Measurements from ENCODE around the gene CAMK2N2. TPM values are rescaled to one million over a fixed set of nuclear protein-coding genes. Genes with fewer than 3 reads are reported as not detected.

CAMK2N2 gene
- total RNA-seq, 1 donor from 2014 or later: not detected

DNA sequence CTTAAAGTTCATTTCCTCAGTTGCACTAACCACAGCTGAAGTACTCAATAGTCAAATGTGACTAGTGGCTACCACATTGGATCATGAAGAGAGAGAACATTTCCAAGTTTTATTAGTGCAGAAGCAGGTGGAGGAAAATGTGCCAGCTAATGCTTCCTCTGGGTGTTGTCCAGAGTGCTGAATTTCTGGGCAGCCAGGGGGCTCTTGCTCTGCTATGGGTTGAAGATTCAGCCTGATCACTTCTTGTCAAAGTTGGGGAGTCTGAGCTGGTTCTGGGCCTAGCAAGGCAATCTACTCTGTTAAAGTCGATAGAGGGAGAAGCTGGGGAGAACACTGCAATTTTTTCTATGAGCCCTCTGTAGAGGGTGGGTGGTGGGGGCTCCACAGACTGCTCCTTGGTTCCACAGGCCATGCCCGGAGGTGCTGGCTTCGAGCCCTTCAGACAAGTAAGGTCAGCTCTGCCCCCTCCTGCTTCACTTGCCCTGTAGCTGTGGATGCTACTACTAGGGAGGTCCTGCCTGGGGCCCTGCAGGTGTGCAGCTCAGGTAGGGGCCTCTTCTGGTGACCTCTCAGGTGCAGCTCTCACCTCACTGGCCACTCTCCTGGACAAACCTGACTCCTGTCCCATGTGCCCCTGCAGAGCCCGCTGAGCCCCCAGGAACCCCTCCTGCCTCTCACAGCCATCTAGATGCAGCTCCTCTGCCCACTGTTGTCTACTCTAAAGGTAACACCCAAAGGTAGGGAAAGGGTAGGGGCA is 20.8 kb downstream of the CAMK2N2 start:
- Histone ChIP-seq H3K27me3 (ENCODE audit: control insufficient read depth, insufficient read depth, low read length) (peaks cover 2% of the 10 kb centered on the region), H3K36me3 (ENCODE audit: control insufficient read depth, insufficient read depth, low read length) (peaks cover 25% of the 10 kb centered on the region), H3K4me3 (ENCODE audit: low read depth, low read length) (no peak overlapping the region)
- DNase-seq (ENCODE audit: low read depth): no peak
- no peak for TF ChIP-seq CTCF (IDR thresholded peaks at IDR 0.05; ENCODE audit: insufficient read depth, low read length, severe bottlenecking)
- FAIRE-seq: no peak

- no peak overlapping the region for H3K4me3 ChIP-seq (ENCODE audit: low read depth, low read length)
- TF ChIP-seq CTCF (IDR thresholded peaks at IDR 0.05; ENCODE audit: insufficient read depth, low read length, severe bottlenecking): no peak
- peaks cover 2% of the 10 kb centered on the region for H3K27me3 ChIP-seq (ENCODE audit: control insufficient read depth, insufficient read depth, low read length)
- DNase-seq (ENCODE audit: low read depth) (no peak), FAIRE-seq (no peak)
- H3K36me3 ChIP-seq (ENCODE audit: control insufficient read depth, insufficient read depth, low read length): peaks cover 17% of the 10 kb centered on the region
Observed at GRCh38 chr3:184239708-184240107, 21.6 kb downstream of the CAMK2N2 start.

DNA sequence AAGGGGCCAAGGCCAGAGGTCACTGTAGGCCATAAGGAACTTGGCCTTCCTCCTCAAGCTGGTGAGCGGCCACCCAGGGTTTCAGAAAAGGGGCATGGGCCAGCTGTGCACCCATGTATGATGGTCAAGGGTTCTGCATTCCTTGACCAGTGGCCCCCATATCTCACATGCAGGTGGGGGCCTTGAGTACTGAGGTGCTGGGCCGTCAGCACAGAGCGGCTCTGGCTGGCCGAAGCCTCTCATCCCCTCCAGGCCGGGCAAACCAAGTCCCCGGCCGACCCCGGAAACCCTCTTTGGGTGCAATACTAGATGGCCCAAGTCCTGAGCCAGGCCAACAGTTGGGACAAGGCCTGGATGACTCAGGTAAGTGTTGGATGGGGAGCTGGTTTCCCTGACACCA is 22.1 kb downstream of the CAMK2N2 start:
- DNase-seq (ENCODE audit: low read depth): no peak
- peaks cover 12% of the 10 kb centered on the region for H3K36me3 ChIP-seq (ENCODE audit: control insufficient read depth, insufficient read depth, low read length)
- no peak for FAIRE-seq
- no peak for TF ChIP-seq CTCF (IDR thresholded peaks at IDR 0.05; ENCODE audit: insufficient read depth, low read length, severe bottlenecking)
- no peak overlapping the region for H3K4me3 ChIP-seq (ENCODE audit: low read depth, low read length)
- peaks cover 2% of the 10 kb centered on the region for H3K27me3 ChIP-seq (ENCODE audit: control insufficient read depth, insufficient read depth, low read length)

DNA sequence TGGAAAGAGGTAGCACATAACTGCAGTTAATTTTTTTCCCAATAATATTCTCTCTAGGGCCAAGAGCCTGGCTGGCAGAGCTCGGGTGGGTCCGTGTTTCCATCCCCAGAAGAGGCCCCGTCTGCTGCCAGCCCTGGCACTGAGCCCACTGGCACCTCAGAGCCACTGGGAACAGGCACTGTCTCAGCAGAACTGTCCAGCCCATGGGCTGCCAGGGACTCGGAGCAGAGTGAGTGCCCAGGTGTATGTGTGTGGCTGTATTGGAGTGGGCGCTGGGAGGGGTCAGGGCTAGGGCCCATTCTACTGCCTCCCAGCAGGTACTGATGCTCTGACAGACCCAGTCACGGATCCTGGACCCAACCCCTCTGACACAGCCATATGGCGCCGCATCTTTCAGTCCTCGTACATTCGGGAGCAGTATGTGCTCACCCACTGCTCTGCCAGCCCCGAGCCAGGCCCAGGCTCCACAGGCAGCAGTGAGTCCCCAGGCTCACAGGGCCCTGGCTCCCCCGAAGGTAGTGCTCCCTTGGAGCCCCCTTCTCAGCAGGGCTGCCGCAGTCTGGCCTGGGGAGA is 23.0 kb downstream of the CAMK2N2 start:
- DNase-seq (ENCODE audit: low read depth): no peak
- peaks cover 2% of the 10 kb centered on the region for H3K27me3 ChIP-seq (ENCODE audit: control insufficient read depth, insufficient read depth, low read length)
- no peak for TF ChIP-seq CTCF (IDR thresholded peaks at IDR 0.05; ENCODE audit: insufficient read depth, low read length, severe bottlenecking)
- no peak overlapping the region for H3K4me3 ChIP-seq (ENCODE audit: low read depth, low read length)
- no peak for FAIRE-seq
- peaks cover 5% of the 10 kb centered on the region for H3K36me3 ChIP-seq (ENCODE audit: control insufficient read depth, insufficient read depth, low read length)

DNA sequence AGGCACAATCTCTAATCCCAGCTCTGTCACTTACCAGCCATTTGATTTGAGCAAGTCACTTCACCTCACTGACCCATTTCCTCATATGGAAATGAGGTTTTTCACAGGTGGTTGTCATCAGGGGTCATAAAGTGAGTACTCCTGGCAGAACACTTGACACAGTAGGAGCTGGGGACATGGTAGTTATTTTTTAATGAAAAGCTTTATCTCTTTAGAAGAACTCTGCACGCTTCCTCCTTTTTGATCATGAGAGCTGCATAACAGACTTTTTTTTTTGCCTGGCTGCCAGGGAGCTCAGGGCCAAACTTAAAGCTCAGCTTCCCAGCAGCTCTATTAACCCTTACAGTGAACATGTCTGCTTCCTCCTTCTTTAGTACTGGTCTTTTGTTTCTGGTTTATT is 23.5 kb downstream of the CAMK2N2 start:
- FAIRE-seq: no peak
- DNase-seq (ENCODE audit: low read depth): no peak
- TF ChIP-seq CTCF (IDR thresholded peaks at IDR 0.05; ENCODE audit: insufficient read depth, low read length, severe bottlenecking): no peak
- Histone ChIP-seq H3K36me3 (ENCODE audit: control insufficient read depth, insufficient read depth, low read length) (peaks cover 3% of the 10 kb centered on the region), H3K4me3 (ENCODE audit: low read depth, low read length) (no peak overlapping the region), H3K27me3 (ENCODE audit: control insufficient read depth, insufficient read depth, low read length) (peaks cover 3% of the 10 kb centered on the region)
